WTC11 (cell line): Measurements from ENCODE around the gene KCNQ4.

Source experiments
- IRF1 ChIP-seq: sonication (generic); formaldehyde crosslinking; IDR thresholded peaks from 2 replicates; pipeline ENCODE4 v1.8.0; 2023; ENCODE audit warnings: missing genetic modification reagents
- NFYB ChIP-seq: sonication (generic); formaldehyde crosslinking; conservative IDR thresholded peaks from 2 replicates; pipeline ENCODE4 v1.8.0; 2022; ENCODE audit warnings: low read depth, missing genetic modification reagents
- TF ChIP-seq, protein P1 (sequence below): sonication (generic); formaldehyde crosslinking; IDR thresholded peaks from 2 replicates; pipeline ENCODE4 v1.8.0; 2022; ENCODE audit warnings: mild to moderate bottlenecking, missing genetic modification reagents

DNA sequence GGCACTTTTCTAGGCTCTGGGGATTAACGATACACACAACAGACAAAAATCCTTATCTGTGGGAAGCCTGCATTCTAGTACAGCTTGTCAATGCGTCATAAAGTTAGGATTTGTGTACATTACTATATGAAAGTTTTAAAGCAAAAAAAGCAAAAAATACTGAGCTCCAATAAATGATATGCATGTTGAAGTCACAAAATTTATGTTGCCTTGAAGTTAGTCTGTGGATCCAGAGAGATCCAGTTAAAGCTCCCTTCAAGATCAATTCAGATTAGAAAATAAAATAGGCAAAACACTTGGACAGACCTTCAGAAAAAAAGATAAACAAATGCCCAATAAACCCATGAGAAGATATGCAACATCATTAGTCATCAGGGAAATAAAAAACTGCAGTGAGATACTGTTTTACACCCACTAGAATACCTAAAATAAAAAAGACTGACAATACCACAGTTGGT, 33.1 kb upstream of the KCNQ4 start:
- TF ChIP-seq, protein P1, sequence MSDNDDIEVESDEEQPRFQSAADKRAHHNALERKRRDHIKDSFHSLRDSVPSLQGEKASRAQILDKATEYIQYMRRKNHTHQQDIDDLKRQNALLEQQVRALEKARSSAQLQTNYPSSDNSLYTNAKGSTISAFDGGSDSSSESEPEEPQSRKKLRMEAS (CRISPR knock-in tag): no peak
- TF ChIP-seq NFYB: no peak
- no peak for TF ChIP-seq IRF1 (CRISPR knock-in tag)
